Stimulated activated CD8-positive, alpha-beta memory T cell treated with anti-CD3 and anti-CD28 coated beads, Interleukin-4, amount 100 ng/mL, for 4 hours (primary cell): ENCODE measurements around the gene L3MBTL4.
"Not testable (repeated sequence)": the region's sequence is repeated elsewhere in the genome, so short reads cannot be mapped to it uniquely, and the experiment has no call there.

Experiments
- DNase-seq, 2 donors: peaks; one replicate each; pipeline ENCODE4 v3.0.0-alpha.2; 2020; ENCODE audit warnings: low read depth in 2 of 2, low spot score in 1 of 2

L3MBTL4 gene

DNA sequence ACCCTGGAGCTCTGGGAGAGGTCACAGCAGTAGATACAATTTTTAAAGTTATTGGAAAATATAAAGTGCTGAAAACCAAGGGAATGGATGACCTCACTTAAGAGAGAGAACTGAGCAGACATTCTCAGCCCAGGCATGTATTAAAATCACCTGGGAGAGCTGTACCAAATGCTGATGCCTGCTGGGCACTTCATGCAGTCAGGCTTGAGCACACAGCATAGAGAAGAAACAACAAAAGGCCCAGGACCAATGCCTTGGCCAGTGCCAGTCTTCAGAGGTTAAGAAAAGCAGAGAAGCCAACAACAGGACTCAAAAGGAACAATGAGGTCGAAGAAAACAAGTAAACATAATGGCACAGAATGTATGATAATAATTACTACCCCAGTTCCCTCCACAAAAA, 211.8 kb downstream of the L3MBTL4 start:
- no peak for DNase-seq

DNA sequence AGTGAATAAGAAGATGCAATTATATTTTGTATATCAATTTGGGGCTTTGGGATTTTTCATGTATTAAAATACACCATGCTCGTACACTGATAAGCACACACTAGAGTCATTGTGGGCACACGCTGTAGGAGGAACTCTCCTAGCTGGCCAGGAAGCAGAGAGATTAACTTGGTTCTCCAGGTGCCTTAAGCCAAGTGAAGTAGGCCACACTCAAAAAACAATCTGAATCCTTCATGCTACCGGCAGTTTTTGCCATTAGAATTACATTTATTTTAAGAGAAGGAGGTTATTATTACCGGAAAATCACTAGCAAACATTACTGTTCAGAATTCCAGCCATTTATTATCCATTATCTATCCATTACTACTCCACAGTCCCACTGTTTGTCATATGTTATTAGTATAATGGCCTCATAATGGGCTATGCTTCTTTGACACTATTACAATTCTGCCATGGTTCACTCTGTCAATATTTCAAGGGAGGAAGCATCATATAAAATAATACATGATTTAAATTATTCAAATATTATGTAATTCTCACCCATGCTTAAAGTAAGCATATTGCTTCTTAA, 214.4 kb downstream of the L3MBTL4 start:
- no peak for DNase-seq

DNA sequence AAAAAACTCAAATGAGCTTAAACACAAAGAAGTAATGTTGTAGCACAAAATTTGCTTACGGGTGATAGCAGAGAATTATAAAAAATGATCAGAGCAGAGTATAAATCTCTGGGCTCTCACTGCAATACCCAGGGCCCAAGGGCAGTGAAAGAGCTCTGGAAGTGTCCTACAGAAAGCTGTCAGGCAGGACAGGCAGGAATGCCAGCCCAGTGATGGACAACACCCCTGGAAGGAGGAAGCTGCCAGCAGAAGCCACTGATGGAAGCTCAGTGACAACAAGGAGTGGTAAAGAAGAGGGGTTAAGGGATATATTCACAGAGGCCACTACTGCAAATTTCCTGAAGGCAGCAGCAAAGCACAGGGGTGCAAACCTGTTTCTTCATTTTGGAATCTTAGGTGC, 214.9 kb downstream of the L3MBTL4 start:
- no peak for DNase-seq

DNA sequence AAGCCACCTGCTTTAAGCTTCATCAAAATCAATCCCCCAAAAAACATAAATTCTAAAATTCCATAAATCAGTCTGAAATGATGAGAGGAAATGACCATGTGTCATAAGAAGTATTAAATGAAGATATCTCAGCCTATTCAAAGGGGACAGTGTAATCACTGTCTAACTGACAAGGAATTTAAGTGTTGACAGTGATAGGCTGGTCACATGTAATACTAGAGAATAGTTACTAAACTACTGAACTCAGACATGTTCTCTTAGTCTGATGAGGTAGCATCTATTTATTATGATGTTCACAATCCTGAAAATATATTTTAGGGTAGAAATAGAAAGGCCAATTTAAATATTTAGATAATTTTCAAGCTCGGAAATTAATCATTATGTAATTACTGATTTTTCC, 216.1 kb downstream of the L3MBTL4 start:
- no peak for DNase-seq

DNA sequence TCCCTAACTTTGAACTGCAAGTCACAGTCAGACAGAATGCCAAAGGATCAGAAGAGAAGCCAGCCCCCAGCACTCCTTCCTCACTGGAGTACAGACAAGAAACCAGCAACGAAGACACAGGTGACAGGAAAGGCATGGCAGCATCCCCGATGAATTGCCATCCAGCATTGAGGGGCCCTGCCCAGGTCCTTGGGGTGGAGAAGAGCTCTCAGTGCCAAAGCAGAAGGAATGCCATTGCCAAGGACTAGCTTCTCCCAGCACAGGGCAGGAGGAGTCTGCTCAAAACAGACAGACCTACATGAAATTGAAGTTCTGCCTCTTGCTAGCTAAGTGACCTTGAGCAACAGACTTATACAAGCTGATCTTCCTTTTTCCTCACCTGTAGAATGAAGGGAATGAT, 220.1 kb downstream of the L3MBTL4 start:
- DNase-seq: no peak

DNA sequence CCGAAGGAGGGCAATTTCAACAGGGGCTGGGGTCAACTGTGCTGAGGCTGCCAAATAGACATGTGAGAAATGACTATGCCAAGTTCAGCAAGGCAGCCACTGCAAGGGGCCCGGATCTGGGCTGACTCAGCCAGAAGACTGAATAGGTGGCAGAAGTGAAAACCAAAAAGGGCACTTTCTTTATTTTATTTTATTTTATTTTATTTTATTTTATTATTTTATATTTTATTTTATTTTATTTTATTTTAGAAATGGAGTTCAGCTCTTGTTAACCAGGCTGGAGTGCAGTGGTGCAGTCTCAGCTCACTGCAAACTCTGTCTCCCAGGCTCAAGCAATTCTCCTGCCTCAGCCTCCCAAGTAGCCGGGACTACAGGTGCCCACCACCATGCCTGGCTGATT, 228.9 kb downstream of the L3MBTL4 start:
- DNase-seq: not testable (repeated sequence)

DNA sequence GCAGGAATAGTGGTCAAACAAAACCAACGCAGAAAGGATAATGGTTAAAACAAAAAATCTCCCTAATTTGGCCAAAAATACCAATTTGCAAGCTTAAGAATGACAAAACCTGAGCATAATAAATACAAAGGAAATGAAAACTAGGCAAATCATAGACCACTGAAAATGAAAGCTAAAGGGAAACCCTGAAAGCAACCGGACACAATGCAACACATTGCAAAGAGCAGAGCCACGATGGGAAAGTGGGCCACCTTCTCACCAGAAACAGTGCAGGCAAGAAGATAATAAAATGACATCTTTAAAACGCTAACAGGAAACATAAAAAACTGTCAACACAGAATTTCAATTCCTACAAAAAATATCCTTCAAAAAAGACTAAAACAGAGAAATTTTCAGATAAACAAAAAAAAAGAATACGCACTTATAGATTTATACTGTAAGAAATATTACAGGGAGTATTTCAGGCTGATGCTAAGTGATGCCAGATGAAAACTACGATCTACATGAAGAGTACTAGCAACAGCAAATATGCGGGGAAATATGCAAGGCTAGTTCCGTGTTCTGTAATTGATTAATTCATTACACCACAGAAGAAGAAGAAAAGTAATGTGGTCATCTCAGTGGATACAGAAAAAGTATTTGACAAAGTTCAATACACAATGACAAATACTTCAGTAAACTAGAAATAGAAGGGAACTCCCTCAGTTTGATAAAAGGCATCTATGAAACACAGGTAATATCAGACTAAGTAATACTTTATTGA, 239.5 kb downstream of the L3MBTL4 start:
- no peak for DNase-seq

DNA sequence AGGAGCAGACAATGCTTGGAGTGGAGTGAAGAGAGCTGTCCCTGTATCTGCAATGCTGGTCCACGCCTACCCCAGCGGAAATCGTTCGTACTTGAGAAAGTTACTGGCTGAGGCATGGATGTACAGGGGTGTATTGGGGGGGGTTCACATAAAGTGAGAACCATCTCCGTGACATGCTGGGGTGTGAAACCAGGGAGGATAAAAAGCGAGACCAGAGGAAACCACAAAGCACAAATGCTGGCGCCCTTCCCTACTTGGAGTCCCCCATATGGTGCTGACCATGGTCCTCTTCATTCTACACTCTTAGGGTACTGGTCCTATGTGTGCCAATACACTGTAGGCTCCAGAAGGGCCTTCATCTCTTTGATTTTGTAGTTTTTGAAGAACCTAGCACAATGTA, 244.1 kb downstream of the L3MBTL4 start:
- no peak for DNase-seq

DNA sequence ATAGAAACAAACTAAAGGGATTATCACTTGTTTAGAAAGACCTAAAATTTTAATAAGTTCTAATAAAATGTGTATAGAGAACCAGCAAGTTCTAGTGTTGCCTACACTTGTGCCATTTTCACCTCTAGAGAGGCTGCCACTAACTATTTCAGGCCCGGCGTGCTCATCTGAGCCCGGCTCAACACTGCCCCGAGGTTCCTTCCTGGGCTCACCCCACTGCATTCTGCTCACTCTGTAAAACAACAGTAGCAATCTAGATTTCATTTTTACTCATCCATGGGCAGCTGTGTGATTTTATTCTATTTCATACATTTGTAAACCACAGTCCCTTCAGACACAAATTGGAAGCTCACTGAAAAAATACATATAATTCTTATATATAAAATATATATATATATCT, 253.2 kb downstream of the L3MBTL4 start:
- DNase-seq: no peak

DNA sequence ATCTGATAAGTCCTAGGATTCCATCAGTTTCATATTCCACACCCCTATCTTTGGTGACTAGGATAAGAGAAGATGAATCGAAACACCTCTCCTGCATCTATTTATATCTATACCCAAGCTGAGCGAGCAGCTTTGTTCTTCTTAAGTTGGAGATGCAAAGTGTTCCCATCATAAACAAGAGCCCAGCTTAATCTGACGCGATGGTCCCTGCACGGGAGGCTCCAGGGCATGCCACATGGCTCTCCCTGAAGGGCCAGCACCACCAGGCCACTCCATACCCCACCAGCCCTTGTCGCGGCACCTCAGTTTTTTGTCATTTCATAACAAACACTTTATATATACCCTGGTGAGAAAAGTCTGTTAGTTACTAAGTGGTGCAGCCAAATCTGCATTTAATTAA, 255.3 kb downstream of the L3MBTL4 start:
- DNase-seq: no peak

DNA sequence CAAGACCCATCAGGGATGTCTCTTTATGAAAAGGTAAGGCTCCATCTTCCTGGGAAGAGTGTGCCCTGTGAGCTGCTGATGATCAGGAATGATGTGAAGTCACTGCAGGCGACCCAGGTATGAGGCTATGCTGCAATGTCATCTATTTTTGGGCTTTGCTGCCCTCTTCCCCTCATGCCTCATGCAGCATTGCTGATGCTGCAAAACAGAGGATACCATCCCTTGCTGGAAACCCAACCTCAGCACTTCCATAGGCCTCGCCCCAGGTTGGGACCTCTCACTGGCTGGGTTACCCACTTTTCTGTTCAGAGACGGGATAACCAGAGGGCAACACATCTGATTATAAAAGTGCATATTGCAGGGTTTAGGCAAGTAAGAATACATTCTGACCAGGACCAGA, 255.8 kb downstream of the L3MBTL4 start:
- no peak for DNase-seq

DNA sequence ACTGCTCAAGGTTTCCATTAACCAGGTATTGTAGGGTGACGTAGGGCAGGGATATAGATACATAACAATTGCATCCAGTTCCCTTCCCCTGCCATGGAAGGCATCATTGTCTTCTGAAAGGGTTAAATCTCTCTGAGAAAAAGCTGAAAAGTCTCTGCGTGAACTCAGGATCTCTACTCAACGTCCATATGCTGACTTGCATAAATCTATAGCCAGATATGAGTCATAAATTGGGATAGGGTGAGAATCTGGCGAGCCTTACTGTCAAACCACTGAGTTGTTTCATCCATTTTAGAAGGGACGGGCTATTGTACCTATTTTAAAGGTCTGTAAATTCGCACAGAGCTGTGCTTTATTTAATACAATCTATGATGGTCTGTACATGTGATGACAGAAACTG, 258.3 kb downstream of the L3MBTL4 start:
- DNase-seq: no peak

DNA sequence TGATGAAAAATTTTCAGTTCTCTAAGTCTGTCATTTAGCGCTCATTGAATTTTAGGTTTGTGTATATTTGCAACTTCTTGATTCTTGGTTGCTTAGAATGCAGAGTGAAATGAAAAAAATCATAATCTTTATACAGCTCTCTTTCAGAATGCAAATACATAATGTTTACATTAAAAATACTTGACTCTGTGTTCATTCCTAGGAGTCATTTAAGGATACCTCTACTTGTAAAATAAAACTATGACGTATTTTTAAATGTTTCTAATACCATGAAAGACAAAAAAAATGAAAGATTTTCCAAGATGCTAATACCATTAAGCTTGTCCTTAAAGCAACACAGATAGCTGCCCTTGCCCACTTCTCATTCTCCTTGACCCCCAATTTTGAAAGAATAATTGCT, 259.0 kb downstream of the L3MBTL4 start:
- no peak for DNase-seq

DNA sequence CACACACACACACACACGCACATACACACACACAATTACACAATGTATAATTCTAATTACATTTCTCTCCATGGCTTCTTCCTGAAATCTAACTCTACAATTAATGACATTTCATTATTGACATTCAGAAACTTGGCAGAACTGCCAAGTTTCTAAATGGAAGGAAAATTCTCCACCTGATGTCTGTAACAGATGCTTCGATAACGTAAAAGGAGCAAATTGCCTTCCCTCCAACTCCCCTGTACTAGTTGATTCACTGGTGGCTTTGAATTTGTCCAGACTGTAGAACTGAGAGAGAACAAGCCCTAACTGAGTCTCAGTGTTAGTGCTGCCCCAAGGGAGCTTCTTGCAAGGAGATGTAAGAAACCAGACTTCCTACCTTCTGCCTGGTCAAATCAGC, 264.3 kb downstream of the L3MBTL4 start:
- DNase-seq: no peak

DNA sequence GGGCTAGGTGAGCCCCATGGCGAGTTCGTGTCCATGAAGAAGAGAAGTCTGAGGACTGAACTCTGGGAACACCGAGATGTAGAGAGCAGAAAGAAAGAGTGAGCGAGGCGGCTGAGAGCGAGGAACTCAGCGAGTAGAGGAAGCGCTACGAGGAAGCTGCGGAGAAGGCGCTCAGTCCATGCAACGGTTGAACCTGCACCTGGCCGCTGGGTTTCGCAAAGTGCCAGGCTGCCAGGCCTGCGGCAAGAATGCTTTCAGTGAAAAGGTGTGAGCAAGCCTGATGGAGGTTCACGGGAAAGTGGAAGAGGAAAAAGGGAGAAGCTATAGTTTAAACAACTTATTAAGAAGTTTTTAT, 268.4 kb downstream of the L3MBTL4 start:
- DNase-seq: no peak

DNA sequence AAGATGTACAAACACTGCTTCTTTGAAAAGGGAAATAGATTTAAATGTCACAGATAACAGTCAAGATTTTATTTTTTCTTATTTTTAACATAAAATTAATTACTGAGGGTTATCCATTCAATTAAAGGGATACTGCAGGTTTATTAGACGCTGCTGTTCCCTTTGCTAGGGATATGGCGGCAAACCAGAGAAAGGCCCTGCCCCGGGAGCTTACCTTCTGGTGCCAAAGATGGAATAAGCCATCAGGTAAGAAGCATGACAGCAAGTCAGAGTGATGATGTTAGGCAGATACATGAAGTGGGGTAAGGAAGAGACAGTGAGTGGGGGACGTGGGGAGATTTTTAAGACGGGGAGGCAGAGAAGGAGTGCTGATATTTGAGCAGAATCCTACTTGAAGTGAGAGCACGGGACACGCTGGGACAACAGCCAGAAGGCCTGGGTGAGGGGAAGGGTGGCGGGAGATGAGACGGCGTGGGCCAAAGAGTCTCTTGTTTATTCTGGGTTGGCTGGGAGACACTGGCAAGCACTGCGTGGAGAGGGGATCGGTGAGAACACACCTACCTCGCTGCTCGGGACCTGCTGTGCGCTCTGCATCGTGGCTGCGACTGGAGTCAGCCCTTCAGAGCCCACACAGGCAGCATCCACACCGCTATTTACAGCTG, 268.9 kb downstream of the L3MBTL4 start:
- no peak for DNase-seq

DNA sequence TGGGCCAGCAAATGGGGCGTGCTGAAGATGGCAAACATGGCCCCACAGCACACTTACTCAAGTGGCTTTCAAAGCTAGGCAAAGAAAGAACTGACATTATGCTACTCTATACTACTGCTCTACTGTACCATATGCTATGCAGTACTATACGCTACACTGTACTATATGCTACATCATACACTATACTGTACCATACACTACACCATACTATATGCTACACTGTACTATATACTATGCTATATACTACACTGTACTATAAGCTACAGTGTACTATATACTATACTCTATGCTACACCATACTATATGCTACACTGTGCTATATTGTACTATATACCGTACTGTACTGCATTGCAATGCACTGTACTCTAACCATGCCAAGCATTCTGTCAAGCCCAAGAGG, 275.7 kb downstream of the L3MBTL4 start:
- no peak for DNase-seq

DNA sequence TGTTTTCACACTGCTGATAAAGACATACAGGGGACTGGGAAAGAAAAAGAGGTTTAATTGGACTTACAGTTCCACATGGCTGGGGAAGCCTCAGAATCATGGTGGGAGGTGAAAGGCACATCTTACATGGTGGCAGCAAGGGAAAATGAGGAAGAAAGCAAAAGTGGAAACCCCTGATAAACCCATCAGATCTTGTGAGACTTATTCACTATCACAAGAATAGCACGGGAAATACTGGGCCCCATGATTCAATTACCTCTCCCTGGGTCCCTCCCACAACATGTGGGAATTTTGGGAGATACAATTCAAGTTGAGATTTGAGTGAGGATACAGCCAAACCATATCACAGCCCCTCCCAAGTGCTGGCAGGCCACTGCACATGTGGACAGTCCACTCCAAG, 278.8 kb downstream of the L3MBTL4 start:
- not testable (repeated sequence) for DNase-seq

DNA sequence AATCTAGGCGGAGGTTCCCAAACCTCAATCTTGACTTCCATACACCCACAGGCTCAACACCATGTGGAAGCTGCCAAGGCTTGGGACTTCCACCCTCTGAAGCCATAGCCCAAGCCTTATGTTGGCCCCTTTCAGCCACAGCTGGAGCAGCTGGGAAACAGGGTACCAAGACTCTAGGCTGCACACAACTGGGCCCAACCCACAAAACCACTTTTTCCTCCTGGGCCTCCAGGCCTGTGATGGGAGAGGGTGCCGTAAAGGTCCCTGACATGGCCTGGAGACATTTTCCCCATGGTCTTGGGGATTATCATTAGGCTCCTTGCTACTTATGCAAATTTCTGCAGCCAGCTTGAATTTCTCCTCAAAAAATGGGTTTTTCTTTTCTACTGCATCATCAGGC, 279.7 kb downstream of the L3MBTL4 start:
- DNase-seq: not testable (repeated sequence)

DNA sequence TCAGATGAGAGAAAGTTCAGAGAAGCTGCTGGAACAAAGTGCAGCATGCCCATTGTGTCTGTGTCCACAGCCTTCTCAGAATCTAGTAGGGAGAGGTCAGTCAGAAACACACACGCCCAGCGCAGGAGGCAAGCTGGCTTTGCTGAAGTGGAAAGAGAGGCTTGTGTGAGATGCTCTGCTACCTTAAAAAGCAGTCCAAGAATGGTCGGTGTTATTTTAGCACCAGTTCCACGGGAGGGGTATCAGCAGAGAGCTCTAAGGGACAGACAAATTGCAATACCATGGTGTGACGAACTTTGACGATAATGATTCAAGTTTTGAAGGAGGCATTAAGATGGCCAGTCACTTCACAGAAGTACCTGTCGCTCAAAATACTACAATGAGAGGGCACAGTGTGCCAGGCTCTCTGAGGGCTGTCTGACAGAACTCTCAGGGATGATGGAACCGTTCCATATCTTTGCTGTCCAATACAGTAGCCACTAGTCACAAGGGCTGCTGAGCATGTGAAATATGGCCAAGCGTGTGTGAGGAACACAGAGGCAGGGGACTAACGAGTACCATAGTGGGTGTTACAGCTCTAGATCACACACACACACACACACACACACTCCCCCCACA, 281.9 kb downstream of the L3MBTL4 start:
- no peak for DNase-seq

DNA sequence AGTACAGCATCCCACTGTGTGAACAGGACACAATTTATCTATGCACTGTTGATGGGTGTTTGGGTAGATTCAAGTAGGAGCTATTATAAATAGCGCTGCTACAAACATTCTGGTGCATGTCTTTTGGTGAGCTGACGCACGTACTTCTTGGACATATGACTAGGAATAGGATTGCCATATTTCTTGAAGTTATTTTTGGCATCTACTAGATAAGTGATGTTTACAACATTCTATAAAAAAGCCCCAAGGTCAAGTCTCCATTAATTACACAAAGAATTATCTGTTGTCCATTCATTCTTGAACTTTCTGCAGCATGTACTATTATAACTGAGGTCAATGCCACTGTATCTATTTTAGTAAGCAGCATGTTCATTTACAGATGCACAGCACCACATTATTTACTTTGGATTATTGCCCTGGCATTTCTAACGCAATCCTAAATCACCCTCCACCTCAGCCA, 293.9 kb downstream of the L3MBTL4 start:
- no peak for DNase-seq

DNA sequence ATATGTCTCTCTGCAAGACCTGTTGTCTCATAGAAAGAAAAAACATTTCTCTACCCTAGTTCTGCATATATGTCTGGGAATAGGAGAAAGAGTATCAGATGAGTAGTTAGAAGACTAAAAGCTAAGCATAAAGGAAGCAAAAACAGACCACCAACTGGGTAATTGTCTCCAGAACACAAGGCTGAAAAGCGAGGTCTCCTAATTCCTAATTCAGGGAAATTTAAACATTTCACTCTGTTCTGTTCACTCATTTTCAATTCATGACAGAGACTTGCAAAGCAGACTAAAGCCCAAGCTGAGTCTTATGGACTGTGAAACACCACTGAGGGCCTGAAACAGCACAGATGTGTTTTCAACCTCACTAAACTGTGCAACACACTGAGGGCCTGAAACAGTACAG, 294.9 kb downstream of the L3MBTL4 start:
- DNase-seq: no peak
